HepG2 (cell line): ENCODE data around the gene ACSS3. TPM values are rescaled to one million over a fixed set of nuclear protein-coding genes. Genes with fewer than 3 reads are reported as not detected.
A peak's percentile ranks its signal among the peaks of the same experiment; 100 is the strongest.

ENCODE experiments used
- ATAC-seq: fragments of 200-7000 bp; cut with Tn5 transposase; 3 replicates; pipeline ENCODE4 v1.9.1; 2020; ENCODE audit warnings: mild to moderate bottlenecking, moderate library complexity
- BruUV-seq: library from RNA; stranded (reverse); fragments of 400-500 nt; replicated peaks from 2 replicates; lab custom pipeline; 2021; lab: Mats Ljungman, UMichigan
- CTCF ChIA-PET: fragments of 300-600 bp; formaldehyde crosslinking; extraction: SDS; loops from one replicate; lab custom pipeline; 2021; ENCODE audit warnings: low total read pairs, inconsistent platforms, low intra/inter-chr PET ratio; lab: Yijun Ruan, JAX
- POLR2A ChIA-PET: fragments of 350-600 bp; sonication (Branson Sonifier 250); formaldehyde crosslinking; loops from one replicate; lab custom pipeline; 2020; ENCODE audit warnings: antibody characterized with exemption, inconsistent platforms; lab: Yijun Ruan, JAX
- DNase-seq: peaks from one replicate; pipeline ENCODE4 v3.0.0-alpha.2; 2015; ENCODE audit warnings: low spot score
- FAIRE-seq: peaks from 3 replicates; lab custom pipeline; 2011; peaks lifted over from hg19 to GRCh38; lab: Jason Lieb, UNC
- H2AFZ ChIP-seq: one replicate; pipeline ENCODE4 v1.6.1; 2011; ENCODE audit warnings: low read length, inconsistent platforms
- H3K27ac ChIP-seq: fragments of 300-600 bp; 3 replicates; pipeline ENCODE4 v1.8.0; 2011; ENCODE audit warnings: mixed run types, mild to moderate bottlenecking, mixed read lengths, low read length, inconsistent platforms; ENCODE audit not compliant: insufficient read depth; ENCODE audit errors: extremely low read length
- H3K27me3 ChIP-seq, 2 experiments: fragments of 200-600 bp in 1 of 2; 2 replicates in 1 of 2; 3 replicates in 1 of 2; pipeline versions ENCODE4 v1.6.0 to v1.8.0; 2011; ENCODE audit warnings: low read length in 2 of 2, mild to moderate bottlenecking in 2 of 2, moderate library complexity in 2 of 2, inconsistent platforms in 1 of 2; ENCODE audit not compliant: insufficient read depth in 2 of 2, control insufficient read depth in 1 of 2
- H3K36me3 ChIP-seq, 2 experiments: fragments of 200-600 bp in 1 of 2; replicated peaks in 1 of 2; 2 replicates in 1 of 2; 3 replicates in 1 of 2; pipeline versions ENCODE4 v1.5.1 to v1.8.0; 2011; ENCODE audit warnings: low read length in 2 of 2, inconsistent platforms in 1 of 2; ENCODE audit not compliant: insufficient read depth in 2 of 2, control insufficient read depth in 1 of 2
- H3K4me1 ChIP-seq: 2 replicates; pipeline ENCODE4 v1.5.1; 2012; ENCODE audit warnings: low read length, inconsistent platforms; ENCODE audit not compliant: insufficient read depth
- H3K4me2 ChIP-seq: 2 replicates; pipeline ENCODE4 v1.6.0; 2011; ENCODE audit warnings: low read depth, low read length, inconsistent platforms
- H3K4me3 ChIP-seq, 3 experiments: fragments of 200-600 bp in 1 of 3; sonication (generic), shearing (Covaris generic) in 1 of 3; replicated peaks in 1 of 3; 2 replicates each; pipeline ENCODE4 v1.5.1; 2011 to 2016; ENCODE audit warnings: low read length in 3 of 3, inconsistent platforms in 2 of 3, low read depth in 2 of 3, mild to moderate bottlenecking in 2 of 3, control low read depth in 1 of 3, mixed read lengths in 1 of 3; ENCODE audit not compliant: insufficient read depth in 1 of 3
- H3K79me2 ChIP-seq: one replicate; pipeline ENCODE4 v1.6.1; 2011; ENCODE audit warnings: low read length, inconsistent platforms; ENCODE audit not compliant: insufficient read depth
- H3K9ac ChIP-seq: 2 replicates; pipeline ENCODE4 v1.6.0; 2011; ENCODE audit warnings: mild to moderate bottlenecking, low read depth, low read length, inconsistent platforms; ENCODE audit not compliant: insufficient read depth
- H3K9me3 ChIP-seq: 2 replicates; pipeline ENCODE4 v1.5.1; 2012; ENCODE audit warnings: mild to moderate bottlenecking, low read length
- H4K20me1 ChIP-seq: 2 replicates; pipeline ENCODE4 v1.6.0; 2011; ENCODE audit warnings: inconsistent platforms, mild to moderate bottlenecking, low read length, moderate library complexity; ENCODE audit not compliant: insufficient read depth
- BCL6 ChIP-seq: IDR thresholded peaks from 2 replicates; pipeline ENCODE4 v1.6.1; 2016; ENCODE audit warnings: missing genetic modification reagents, missing compliant biosample characterization
- BHLHE40 ChIP-seq: IDR thresholded peaks from 2 replicates; pipeline ENCODE4 v1.6.1; 2011; ENCODE audit warnings: low read length, improper control_type of control experiment
- EP300 ChIP-seq, 3 experiments: sonication (generic) in 1 of 3; formaldehyde crosslinking in 1 of 3; IDR thresholded peaks; 2 replicates each; pipeline versions ENCODE4 v1.5.1 to v1.6.1; 2011 to 2020; ENCODE audit warnings: low read depth in 2 of 3, low read length in 2 of 3, borderline replicate concordance in 1 of 3, improper control_type of control experiment in 1 of 3, mild to moderate bottlenecking in 1 of 3, missing genetic modification reagents in 1 of 3, moderate library complexity in 1 of 3
- GATAD2A ChIP-seq: IDR thresholded peaks from 2 replicates; pipeline ENCODE4 v1.6.1; 2016
- HDAC2 ChIP-seq: sonication (generic); formaldehyde crosslinking; IDR thresholded peaks from 2 replicates; pipeline ENCODE4 v1.4.0; 2020; ENCODE audit warnings: missing genetic modification reagents
- MIER2 ChIP-seq: IDR thresholded peaks from 2 replicates; pipeline ENCODE4 v1.6.1; 2016; ENCODE audit warnings: missing biosample characterization, missing genetic modification reagents
- POGZ ChIP-seq: sonication (generic); formaldehyde crosslinking; IDR thresholded peaks from 2 replicates; pipeline ENCODE4 v1.4.0; 2020; ENCODE audit warnings: mild to moderate bottlenecking, missing genetic modification reagents
- RXRB ChIP-seq: IDR thresholded peaks from 2 replicates; pipeline ENCODE4 v1.6.1; 2016; ENCODE audit warnings: borderline replicate concordance, missing genetic modification reagents, missing compliant biosample characterization
- SRY ChIP-seq: sonication (generic); formaldehyde crosslinking; IDR thresholded peaks from 2 replicates; pipeline ENCODE4 v1.8.0; 2022; ENCODE audit warnings: mild to moderate bottlenecking, missing genetic modification reagents
- TEAD2 ChIP-seq: sonication (generic); formaldehyde crosslinking; IDR thresholded peaks from 2 replicates; pipeline ENCODE4 v1.9.0; 2021; ENCODE audit warnings: missing genetic modification reagents
- ZBTB38 ChIP-seq: sonication (generic); formaldehyde crosslinking; IDR thresholded peaks from 2 replicates; pipeline ENCODE4 v1.5.1; 2020; ENCODE audit warnings: mild to moderate bottlenecking, missing genetic modification reagents
- ZFAT ChIP-seq: sonication (generic); formaldehyde crosslinking; conservative IDR thresholded peaks from 2 replicates; pipeline ENCODE4 v1.8.1; 2023; ENCODE audit warnings: missing genetic modification reagents, inconsistent platforms
- ZNF644 ChIP-seq: IDR thresholded peaks from 2 replicates; pipeline ENCODE4 v1.6.1; 2016; ENCODE audit warnings: low read depth
- ZNF839 ChIP-seq: sonication (generic); formaldehyde crosslinking; IDR thresholded peaks from 2 replicates; pipeline ENCODE4 v1.4.0; 2020; ENCODE audit warnings: missing genetic modification reagents, mild to moderate bottlenecking, borderline replicate concordance
- WGBS: methylation state at CpG from one replicate; pipeline ENCODE4 v1.1.6; 2017; ENCODE audit warnings: low lambda C conversion rate; 5-methylcytosine and 5-hydroxymethylcytosine counted together
- in situ Hi-C: cut with HindIII; loops from 2 replicates; pipeline ENCODE4 v1.10.0; 2017; ENCODE audit warnings: low pct_unique_long_range_greater_than_20kb; ENCODE audit not compliant: extremely low pct_ligation_motif_present
- intact Hi-C: fragments of 100-400 bp; cut with micrococcal nuclease; formaldehyde crosslinking; loops from one replicate; pipeline ENCODE4 v1.10.0; 2022; ENCODE audit not compliant: unreplicated experiment
- polyA plus RNA-seq, 8 experiments: library from polyadenylated mRNA; depleted of rRNA in 3 of 8; stranded (reverse) in 7 of 8; unstranded in 1 of 8; fragments of >200 nt; fragmentation: Illumina TruSeq in 4 of 8; extraction: Trizol in 4 of 8; gene quantifications; 2 replicates each; pipeline versions ENCODE4 v1.2.1 to v1.2.3, GENCODE V29; 2011 to 2016; ENCODE audit warnings: low read depth in 4 of 8, missing spikeins in 1 of 8, mixed read lengths in 1 of 8; ENCODE audit not compliant: insufficient read depth in 1 of 8
- total RNA-seq, 5 experiments: library from RNA; depleted of rRNA; stranded (reverse); fragments of >200 nt; fragmentation: Illumina TruSeq; extraction: Trizol; gene quantifications; 2 replicates each; pipeline ENCODE4 v1.2.3, GENCODE V29; 2016; ENCODE audit warnings: low read depth in 1 of 5
- TF ChIP-seq, protein P1 (sequence below): sonication (generic); formaldehyde crosslinking; IDR thresholded peaks from 2 replicates; pipeline ENCODE4 v1.9.0; 2021; ENCODE audit warnings: missing genetic modification reagents, borderline replicate concordance
- TF ChIP-seq, protein P2 (sequence below): IDR thresholded peaks from 2 replicates; pipeline ENCODE4 v1.4.0; 2020; ENCODE audit warnings: mild to moderate bottlenecking, missing genetic modification reagents
- TF ChIP-seq, protein P3 (sequence below): sonication (generic); formaldehyde crosslinking; conservative IDR thresholded peaks from 2 replicates; pipeline ENCODE4 v1.5.0; 2020; ENCODE audit warnings: missing genetic modification reagents

ACSS3 gene
- total and polyA plus RNA-seq, 2 of the 13 experiments (the other 11 are each of a cell fraction or from before 2014, with no cell fraction given), result 79.5 to 86.3 TPM

DNA sequence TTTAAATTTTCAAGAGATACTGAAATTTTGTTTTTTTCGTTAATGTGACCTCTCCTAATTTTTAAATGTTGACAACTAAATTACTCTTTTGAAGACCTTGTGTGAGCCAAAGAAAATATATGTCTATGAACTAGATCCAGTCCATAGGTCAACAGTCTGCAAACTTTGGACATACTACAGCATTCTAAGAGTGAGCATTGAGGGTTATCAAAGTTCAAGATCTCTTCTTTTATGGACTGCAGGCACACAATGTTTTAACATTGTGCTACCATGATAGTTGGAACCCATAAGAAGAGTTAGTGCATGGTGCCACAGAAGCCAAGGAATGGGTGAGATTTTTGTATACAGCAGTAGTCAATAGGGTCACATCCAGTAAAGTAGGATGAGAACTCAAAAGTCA is 43.0 kb upstream of the ACSS3 start:
- in situ Hi-C loops, result no loop called here
- H3K4me1 ChIP-seq, result peaks cover 21% of the 10 kb centered on the region
- intact Hi-C loops, result loop anchor here (5.0 kb wide), 1 partner anchor 42 kb away; the partner anchor contains the start of gene ACSS3
- no peaks in the 10 kb centered on the region for H3K79me2 ChIP-seq
- ChIA-PET POLR2A (no interaction called here), CTCF (no interaction called here)
- H3K4me3 ChIP-seq, result no peak overlapping the region
- H3K36me3 ChIP-seq, result no peaks in the 10 kb centered on the region
- H3K27me3 ChIP-seq, result no peaks in the 10 kb centered on the region
- no peaks in the 10 kb centered on the region for H3K9me3 ChIP-seq
- H4K20me1 ChIP-seq, result no peaks in the 10 kb centered on the region
- ATAC-seq (peak; percentile 68), FAIRE-seq (peak; percentile 12), DNase-seq (peak; percentile 31)
- H3K9ac ChIP-seq, result no peak overlapping the region
- 0% methylated on average over 1 of the region's 1 CpG for WGBS
- H3K27ac ChIP-seq, result no peak overlapping the region
- no peak overlapping the region for H2AFZ ChIP-seq
- H3K4me2 ChIP-seq, result no peak overlapping the region
- no TSS peak for BruUV-seq
- TF ChIP-seq BHLHE40 (no peak), HDAC2 (CRISPR knock-in tag) (0 out of 2 replicates have a peak, but pooled peaks have one; percentile 24), BCL6 (CRISPR knock-in tag) (peak; percentile 64), EP300 (IDR thresholded peaks at IDR 0.05; ENCODE audit: low read depth in 2 of 2, low read length in 2 of 2) (peak in 1 of 2 experiments; percentile 30; a peak in 1 of 4 replicates), EP300 (CRISPR knock-in tag; IDR thresholded peaks at IDR 0.05; ENCODE audit: borderline replicate concordance) (no peak), ZFAT (CRISPR knock-in tag) (no peak), TEAD2 (CRISPR knock-in tag) (no peak), POGZ (CRISPR knock-in tag) (peak; percentile 33; the same call in 1 of the 2 replicates), ZNF839 (CRISPR knock-in tag) (no peak), ZBTB38 (CRISPR knock-in tag) (no peak), GATAD2A (peak; percentile 33; the same call in 1 of the 2 replicates), RXRB (CRISPR knock-in tag) (0 out of 2 replicates have a peak, but pooled peaks have one; percentile 15), ZNF644 (CRISPR knock-in tag) (peak; percentile 65), SRY (CRISPR knock-in tag) (no peak), MIER2 (CRISPR knock-in tag) (no peak)
- TF ChIP-seq, protein P1, sequence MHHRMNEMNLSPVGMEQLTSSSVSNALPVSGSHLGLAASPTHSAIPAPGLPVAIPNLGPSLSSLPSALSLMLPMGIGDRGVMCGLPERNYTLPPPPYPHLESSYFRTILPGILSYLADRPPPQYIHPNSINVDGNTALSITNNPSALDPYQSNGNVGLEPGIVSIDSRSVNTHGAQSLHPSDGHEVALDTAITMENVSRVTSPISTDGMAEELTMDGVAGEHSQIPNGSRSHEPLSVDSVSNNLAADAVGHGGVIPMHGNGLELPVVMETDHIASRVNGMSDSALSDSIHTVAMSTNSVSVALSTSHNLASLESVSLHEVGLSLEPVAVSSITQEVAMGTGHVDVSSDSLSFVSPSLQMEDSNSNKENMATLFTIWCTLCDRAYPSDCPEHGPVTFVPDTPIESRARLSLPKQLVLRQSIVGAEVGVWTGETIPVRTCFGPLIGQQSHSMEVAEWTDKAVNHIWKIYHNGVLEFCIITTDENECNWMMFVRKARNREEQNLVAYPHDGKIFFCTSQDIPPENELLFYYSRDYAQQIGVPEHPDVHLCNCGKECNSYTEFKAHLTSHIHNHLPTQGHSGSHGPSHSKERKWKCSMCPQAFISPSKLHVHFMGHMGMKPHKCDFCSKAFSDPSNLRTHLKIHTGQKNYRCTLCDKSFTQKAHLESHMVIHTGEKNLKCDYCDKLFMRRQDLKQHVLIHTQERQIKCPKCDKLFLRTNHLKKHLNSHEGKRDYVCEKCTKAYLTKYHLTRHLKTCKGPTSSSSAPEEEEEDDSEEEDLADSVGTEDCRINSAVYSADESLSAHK (CRISPR knock-in tag), result no peak
- TF ChIP-seq, protein P2, sequence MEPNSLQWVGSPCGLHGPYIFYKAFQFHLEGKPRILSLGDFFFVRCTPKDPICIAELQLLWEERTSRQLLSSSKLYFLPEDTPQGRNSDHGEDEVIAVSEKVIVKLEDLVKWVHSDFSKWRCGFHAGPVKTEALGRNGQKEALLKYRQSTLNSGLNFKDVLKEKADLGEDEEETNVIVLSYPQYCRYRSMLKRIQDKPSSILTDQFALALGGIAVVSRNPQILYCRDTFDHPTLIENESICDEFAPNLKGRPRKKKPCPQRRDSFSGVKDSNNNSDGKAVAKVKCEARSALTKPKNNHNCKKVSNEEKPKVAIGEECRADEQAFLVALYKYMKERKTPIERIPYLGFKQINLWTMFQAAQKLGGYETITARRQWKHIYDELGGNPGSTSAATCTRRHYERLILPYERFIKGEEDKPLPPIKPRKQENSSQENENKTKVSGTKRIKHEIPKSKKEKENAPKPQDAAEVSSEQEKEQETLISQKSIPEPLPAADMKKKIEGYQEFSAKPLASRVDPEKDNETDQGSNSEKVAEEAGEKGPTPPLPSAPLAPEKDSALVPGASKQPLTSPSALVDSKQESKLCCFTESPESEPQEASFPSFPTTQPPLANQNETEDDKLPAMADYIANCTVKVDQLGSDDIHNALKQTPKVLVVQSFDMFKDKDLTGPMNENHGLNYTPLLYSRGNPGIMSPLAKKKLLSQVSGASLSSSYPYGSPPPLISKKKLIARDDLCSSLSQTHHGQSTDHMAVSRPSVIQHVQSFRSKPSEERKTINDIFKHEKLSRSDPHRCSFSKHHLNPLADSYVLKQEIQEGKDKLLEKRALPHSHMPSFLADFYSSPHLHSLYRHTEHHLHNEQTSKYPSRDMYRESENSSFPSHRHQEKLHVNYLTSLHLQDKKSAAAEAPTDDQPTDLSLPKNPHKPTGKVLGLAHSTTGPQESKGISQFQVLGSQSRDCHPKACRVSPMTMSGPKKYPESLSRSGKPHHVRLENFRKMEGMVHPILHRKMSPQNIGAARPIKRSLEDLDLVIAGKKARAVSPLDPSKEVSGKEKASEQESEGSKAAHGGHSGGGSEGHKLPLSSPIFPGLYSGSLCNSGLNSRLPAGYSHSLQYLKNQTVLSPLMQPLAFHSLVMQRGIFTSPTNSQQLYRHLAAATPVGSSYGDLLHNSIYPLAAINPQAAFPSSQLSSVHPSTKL (CRISPR knock-in tag), result peak; percentile 39; the same call in 1 of the 2 replicates
- TF ChIP-seq, protein P3, sequence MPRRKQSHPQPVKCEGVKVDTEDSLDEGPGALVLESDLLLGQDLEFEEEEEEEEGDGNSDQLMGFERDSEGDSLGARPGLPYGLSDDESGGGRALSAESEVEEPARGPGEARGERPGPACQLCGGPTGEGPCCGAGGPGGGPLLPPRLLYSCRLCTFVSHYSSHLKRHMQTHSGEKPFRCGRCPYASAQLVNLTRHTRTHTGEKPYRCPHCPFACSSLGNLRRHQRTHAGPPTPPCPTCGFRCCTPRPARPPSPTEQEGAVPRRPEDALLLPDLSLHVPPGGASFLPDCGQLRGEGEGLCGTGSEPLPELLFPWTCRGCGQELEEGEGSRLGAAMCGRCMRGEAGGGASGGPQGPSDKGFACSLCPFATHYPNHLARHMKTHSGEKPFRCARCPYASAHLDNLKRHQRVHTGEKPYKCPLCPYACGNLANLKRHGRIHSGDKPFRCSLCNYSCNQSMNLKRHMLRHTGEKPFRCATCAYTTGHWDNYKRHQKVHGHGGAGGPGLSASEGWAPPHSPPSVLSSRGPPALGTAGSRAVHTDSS (CRISPR knock-in tag), result no peak
